ENCODE results near the gene ACOXL.

- TF ChIP-seq TEAD4 (IDR thresholded peaks at IDR 0.05; ENCODE audit: low read depth, low read length): no peak
- no peak for TF ChIP-seq RAD21 (IDR thresholded peaks at IDR 0.05 in 1 of 2, conservative IDR thresholded peaks at IDR 0.05 in 1 of 2; ENCODE audit: low read depth in 2 of 2, low read length in 2 of 2)
- TF ChIP-seq ZNF274 (IDR thresholded peaks at IDR 0.05; ENCODE audit: borderline replicate concordance, extremely low read depth, low read length): no peak
- TF ChIP-seq EP300 (IDR thresholded peaks at IDR 0.05; ENCODE audit: borderline replicate concordance in 1 of 2, low read depth in 2 of 2, low read length in 2 of 2): no peak
- TF ChIP-seq POLR2A (IDR thresholded peaks at IDR 0.05; ENCODE audit: control extremely low read depth in 1 of 2, low read depth in 2 of 2, low read length in 2 of 2): no peak
- TF ChIP-seq SRF (IDR thresholded peaks at IDR 0.05; ENCODE audit: low read depth, low read length): no peak
- no peak for TF ChIP-seq CTCF (IDR thresholded peaks at IDR 0.05; ENCODE audit: control extremely low read depth in 1 of 3, insufficient read depth in 1 of 3, low read depth in 1 of 3, low read length in 3 of 3)
- no peak for TF ChIP-seq SIN3A (conservative IDR thresholded peaks at IDR 0.05 in 1 of 2, IDR thresholded peaks at IDR 0.05 in 1 of 2; ENCODE audit: low read depth in 1 of 2, low read length in 2 of 2)
- TF ChIP-seq CHD2 (IDR thresholded peaks at IDR 0.05; ENCODE audit: low read length): no peak
- no peak for TF ChIP-seq TAF1 (IDR thresholded peaks at IDR 0.05; ENCODE audit: low read depth, low read length)
- no peak for TF ChIP-seq POLR2AphosphoS5 (IDR thresholded peaks at IDR 0.05; ENCODE audit: low read depth, low read length)
- no peak for TF ChIP-seq CREB1 (IDR thresholded peaks at IDR 0.05)
- TF ChIP-seq, protein P1, sequence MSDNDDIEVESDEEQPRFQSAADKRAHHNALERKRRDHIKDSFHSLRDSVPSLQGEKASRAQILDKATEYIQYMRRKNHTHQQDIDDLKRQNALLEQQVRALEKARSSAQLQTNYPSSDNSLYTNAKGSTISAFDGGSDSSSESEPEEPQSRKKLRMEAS (IDR thresholded peaks at IDR 0.05): no peak
Observed at GRCh38 chr2:110780461-110780860, 48.1 kb downstream of the ACOXL start.
